Esophagus squamous epithelium (tissue), 5 donors: ENCODE data around the gene TNFSF4. TPM values are rescaled to one million over a fixed set of nuclear protein-coding genes. Genes with fewer than 3 reads are reported as not detected.

Experiments used
- DNase-seq: peaks from one replicate; lab custom pipeline; 2025; lab: John Stamatoyannopoulos, UW
- H3K27ac ChIP-seq, 4 donors: fragments of 200-600 bp; sonication (generic); one replicate each; pipeline ENCODE4 v1.5.1; 2016 to 2019; ENCODE audit warnings: mild to moderate bottlenecking in 1 of 4
- H3K27me3 ChIP-seq, 4 donors: fragments of 200-600 bp; sonication (generic); 1 replicate in 3 of 4; 2 replicates in 1 of 4; pipeline versions ENCODE4 v1.5.1 to v1.6.0; 2017 to 2021; ENCODE audit warnings: antibody characterized with exemption in 1 of 4
- H3K36me3 ChIP-seq, 3 donors: fragments of 200-600 bp; sonication (generic); one replicate each; pipeline ENCODE4 v1.5.1; 2016 to 2019
- H3K4me1 ChIP-seq, 3 donors: fragments of 200-600 bp; sonication (generic); one replicate each; pipeline ENCODE4 v1.5.1; 2017 to 2019
- H3K4me3 ChIP-seq, 4 donors: fragments of 200-600 bp; sonication (generic); 1 replicate in 3 of 4; 2 replicates in 1 of 4; pipeline ENCODE4 v1.5.1; 2016 to 2019; ENCODE audit warnings: mild to moderate bottlenecking in 2 of 4, moderate library complexity in 1 of 4
- H3K9me3 ChIP-seq, 3 donors: fragments of 200-600 bp; sonication (generic); one replicate each; pipeline ENCODE4 v1.5.1; 2016 to 2019
- POLR2A ChIP-seq, 4 donors: fragments of 450-650 bp; IDR thresholded peaks; one replicate each; pipeline ENCODE4 v1.6.1; 2017; ENCODE audit warnings: antibody characterized with exemption in 4 of 4, mild to moderate bottlenecking in 4 of 4, moderate library complexity in 3 of 4
- whole genome bisulfite sequencing, 2 donors: methylation state at CpG; one replicate each; pipeline ENCODE4 v1.1.5; 2018; 5-methylcytosine and 5-hydroxymethylcytosine counted together
- intact Hi-C: fragments of 100-400 bp; cut with DNase I; formaldehyde crosslinking; loops from one replicate; pipeline ENCODE4 v1.15.0; 2022
- total RNA-seq, 4 donors: library from RNA; depleted of rRNA; stranded (reverse); fragments of >200 nt; gene quantifications; one replicate each; pipeline ENCODE4 v1.1.0, GENCODE V29; 2016
- TF ChIP-seq, protein P1 (sequence below), 6 experiments: fragments of 450-650 bp in 4 of 6; fragments of 200-600 bp in 2 of 6; sonication (generic) in 2 of 6; IDR thresholded peaks; one replicate each; pipeline ENCODE4 v1.5.1; 2016 to 2019; ENCODE audit warnings: antibody characterized with exemption in 6 of 6, mild to moderate bottlenecking in 4 of 6, moderate library complexity in 4 of 6
- donor health status: DM: yes; HTN: yes; CAD: no.

The TNFSF4 gene
- total RNA-seq, 4 donors from 2014 or later: 0.09 to 0.57 TPM; not detected in 2

DNA sequence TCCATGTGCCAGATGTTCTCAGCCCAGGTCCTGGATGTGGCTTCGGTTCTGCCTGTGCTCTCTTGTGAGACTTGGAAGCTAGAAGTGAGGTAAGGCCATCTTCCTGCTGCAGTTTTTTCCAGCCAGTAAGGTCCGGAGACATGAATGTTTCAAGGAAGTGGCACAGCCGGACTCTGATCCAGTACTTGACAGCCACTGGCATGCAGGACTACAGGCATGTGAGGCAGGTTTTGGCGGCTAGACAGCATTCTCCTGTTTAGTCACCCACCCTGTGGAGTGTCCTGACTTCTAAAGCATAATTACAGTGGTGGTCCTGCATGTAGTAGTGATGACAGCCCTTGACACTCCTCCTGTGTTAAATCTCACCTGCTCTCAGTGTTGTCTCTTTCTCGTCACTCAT is 72.3 kb downstream of the TNFSF4 start:
- intact Hi-C loops: no loop called here
- H3K4me1 ChIP-seq: peaks cover 0 to 6% (median 0%) of the 10 kb centered on the region in 3 donors
- TF ChIP-seq POLR2A (IDR thresholded peaks at IDR 0.05): no peak
- TF ChIP-seq, protein P1, sequence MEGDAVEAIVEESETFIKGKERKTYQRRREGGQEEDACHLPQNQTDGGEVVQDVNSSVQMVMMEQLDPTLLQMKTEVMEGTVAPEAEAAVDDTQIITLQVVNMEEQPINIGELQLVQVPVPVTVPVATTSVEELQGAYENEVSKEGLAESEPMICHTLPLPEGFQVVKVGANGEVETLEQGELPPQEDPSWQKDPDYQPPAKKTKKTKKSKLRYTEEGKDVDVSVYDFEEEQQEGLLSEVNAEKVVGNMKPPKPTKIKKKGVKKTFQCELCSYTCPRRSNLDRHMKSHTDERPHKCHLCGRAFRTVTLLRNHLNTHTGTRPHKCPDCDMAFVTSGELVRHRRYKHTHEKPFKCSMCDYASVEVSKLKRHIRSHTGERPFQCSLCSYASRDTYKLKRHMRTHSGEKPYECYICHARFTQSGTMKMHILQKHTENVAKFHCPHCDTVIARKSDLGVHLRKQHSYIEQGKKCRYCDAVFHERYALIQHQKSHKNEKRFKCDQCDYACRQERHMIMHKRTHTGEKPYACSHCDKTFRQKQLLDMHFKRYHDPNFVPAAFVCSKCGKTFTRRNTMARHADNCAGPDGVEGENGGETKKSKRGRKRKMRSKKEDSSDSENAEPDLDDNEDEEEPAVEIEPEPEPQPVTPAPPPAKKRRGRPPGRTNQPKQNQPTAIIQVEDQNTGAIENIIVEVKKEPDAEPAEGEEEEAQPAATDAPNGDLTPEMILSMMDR (IDR thresholded peaks at IDR 0.05): no peak
- no peaks in the 10 kb centered on the region for H3K27me3 ChIP-seq
- H3K9me3 ChIP-seq: no peaks in the 10 kb centered on the region
- 86 to 92% methylated on average over 3 of the region's 5 CpGs for WGBS, 2 donors
- DNase-seq: no peak
- H3K4me3 ChIP-seq: no peak overlapping the region
- H3K27ac ChIP-seq: no peak overlapping the region
- H3K36me3 ChIP-seq: no peaks in the 10 kb centered on the region

DNA sequence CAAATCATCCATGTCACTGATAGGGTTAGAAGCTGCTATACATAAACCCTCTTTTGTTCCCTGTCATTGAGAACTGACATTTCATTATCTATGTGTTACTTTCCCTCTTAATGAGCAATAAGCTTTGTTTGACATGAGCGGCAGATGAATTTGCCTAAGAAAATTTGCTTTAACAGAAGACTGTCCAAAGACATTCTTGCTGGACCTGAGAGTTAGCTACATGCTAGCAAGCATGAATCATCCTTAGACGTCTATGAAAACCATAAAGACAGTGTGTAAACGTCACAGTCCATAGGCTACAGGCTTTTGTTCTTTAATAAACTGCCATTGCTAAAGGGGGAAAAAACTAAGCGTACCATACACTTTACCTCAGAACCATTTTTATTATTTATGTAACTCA is 73.1 kb downstream of the TNFSF4 start:
- WGBS, 2 donors: 40 to 48% methylated on average over 4 of the region's 4 CpGs
- Histone ChIP-seq H3K9me3 (no peaks in the 10 kb centered on the region), H3K36me3 (no peaks in the 10 kb centered on the region), H3K27me3 (no peaks in the 10 kb centered on the region), H3K27ac (no peak overlapping the region), H3K4me1 (peaks cover 0 to 10% (median 0%) of the 10 kb centered on the region in 3 donors), H3K4me3 (no peak overlapping the region)
- intact Hi-C loops: no loop called here
- TF ChIP-seq, protein P1 (IDR thresholded peaks at IDR 0.05): no peak
- no peak for TF ChIP-seq POLR2A (IDR thresholded peaks at IDR 0.05)
- no peak for DNase-seq

Other genes with a start within 250 kb of the TNFSF4 start
- 1 to 10 TPM in 2 of 4 donors, under 1 TPM in 1, not detected in 1; 0.87 to 3.9 (median 2.1) TPM for gene TNFSF18, start 156.4 kb downstream of the TNFSF4 start, total RNA-seq